ENCODE measurements around the gene EIF4A3.

Gene EIF4A3

DNA sequence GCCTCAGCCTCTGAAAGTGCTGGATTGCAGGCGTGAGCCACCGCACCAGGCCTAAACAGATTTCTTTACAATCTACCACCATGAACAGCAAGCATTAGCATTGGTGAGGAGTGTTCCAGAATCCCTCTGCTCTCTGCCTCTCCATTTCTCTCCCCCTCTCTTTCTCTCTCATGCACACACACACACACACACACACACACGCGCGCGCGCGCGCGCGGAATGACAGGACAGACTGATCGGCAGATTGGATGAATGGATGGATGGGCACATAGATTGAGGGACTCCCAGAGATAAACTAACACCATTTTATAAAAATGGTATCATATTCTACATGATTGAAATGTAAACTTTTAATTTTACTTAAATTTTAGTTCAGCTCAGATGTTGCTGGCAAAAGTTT lies 26.2 kb upstream of the EIF4A3 start:
- TF ChIP-seq, protein P1, sequence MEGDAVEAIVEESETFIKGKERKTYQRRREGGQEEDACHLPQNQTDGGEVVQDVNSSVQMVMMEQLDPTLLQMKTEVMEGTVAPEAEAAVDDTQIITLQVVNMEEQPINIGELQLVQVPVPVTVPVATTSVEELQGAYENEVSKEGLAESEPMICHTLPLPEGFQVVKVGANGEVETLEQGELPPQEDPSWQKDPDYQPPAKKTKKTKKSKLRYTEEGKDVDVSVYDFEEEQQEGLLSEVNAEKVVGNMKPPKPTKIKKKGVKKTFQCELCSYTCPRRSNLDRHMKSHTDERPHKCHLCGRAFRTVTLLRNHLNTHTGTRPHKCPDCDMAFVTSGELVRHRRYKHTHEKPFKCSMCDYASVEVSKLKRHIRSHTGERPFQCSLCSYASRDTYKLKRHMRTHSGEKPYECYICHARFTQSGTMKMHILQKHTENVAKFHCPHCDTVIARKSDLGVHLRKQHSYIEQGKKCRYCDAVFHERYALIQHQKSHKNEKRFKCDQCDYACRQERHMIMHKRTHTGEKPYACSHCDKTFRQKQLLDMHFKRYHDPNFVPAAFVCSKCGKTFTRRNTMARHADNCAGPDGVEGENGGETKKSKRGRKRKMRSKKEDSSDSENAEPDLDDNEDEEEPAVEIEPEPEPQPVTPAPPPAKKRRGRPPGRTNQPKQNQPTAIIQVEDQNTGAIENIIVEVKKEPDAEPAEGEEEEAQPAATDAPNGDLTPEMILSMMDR (IDR thresholded peaks at IDR 0.05; ENCODE audit: insufficient read depth, low read depth, low read length, missing control alignments): no peak
- H3K4me3 ChIP-seq (ENCODE audit: low read depth, low read length): no peak overlapping the region
- no peak for DNase-seq (ENCODE audit: low read depth)

DNA sequence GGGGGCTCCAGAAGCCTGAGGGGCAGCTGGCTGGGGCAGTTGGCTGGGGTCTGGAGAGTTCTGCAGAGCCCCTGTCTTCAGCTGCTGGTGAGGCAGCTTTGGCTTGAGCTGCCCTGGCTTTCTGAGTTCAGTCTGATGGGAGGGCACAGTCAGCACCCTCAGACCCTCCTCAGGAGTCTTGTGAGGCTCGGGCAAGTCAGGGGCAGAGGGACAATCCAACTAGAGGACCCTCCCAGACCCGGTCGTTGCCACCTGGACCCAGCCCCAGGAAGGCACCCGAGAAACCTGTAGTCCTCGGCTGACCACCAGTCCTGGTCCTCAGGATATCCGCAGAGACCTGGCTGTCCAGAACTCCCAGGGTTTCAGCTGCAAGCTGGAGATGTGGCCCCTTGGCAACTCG lies 24.8 kb upstream of the EIF4A3 start:
- DNase-seq (ENCODE audit: low read depth): no peak
- TF ChIP-seq, protein P1 (IDR thresholded peaks at IDR 0.05; ENCODE audit: insufficient read depth, low read depth, low read length, missing control alignments): no peak
- no peak overlapping the region for H3K4me3 ChIP-seq (ENCODE audit: low read depth, low read length)

DNA sequence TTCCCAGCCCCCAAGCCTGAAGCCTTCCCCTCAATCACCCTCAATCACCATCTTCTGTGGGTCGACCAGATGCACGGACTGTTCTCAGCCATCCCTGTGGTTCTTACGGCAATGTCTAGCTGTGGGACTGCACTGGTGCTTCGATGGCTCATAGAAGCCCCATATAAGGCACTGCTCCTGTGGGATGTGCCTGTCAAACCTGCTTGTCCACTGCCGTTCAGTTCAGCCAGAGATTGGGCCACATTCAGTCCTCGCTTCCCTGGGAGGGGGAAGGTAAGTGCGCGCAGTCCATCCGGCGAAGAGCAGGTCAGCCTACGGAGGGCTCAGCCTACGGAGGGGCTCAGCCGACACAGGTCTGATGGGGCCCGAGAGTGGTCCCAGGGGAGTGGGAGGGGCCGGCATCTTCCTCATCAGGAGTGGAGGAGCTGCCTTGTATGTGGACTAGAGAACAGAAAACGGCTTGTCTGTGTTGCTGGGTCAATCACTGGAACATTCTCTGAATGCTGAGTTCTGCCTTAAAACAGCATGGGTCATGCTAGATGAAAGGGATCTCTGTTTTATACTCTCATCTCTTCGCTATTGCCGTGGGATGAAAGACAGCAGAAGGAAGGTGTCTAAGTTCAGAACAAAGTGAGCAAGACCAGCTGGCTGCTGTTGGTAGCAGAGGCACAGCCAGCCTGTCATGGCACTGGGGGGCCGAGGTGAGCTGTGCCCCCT lies 23.0 kb upstream of the EIF4A3 start, which contains the start of gene CARD14:
Gene CARD14, plus strand, starts transcription at position 247 of the 717 bp plus-strand sequence. CDS start 11,409 bp downstream, outside the sequence.
- no peak within 1 kb of the TSS for H3K4me3 ChIP-seq (ENCODE audit: low read depth, low read length)
- TF ChIP-seq, protein P1 (IDR thresholded peaks at IDR 0.05; ENCODE audit: insufficient read depth, low read depth, low read length, missing control alignments): no peak
- DNase-seq (ENCODE audit: low read depth): no peak

DNA sequence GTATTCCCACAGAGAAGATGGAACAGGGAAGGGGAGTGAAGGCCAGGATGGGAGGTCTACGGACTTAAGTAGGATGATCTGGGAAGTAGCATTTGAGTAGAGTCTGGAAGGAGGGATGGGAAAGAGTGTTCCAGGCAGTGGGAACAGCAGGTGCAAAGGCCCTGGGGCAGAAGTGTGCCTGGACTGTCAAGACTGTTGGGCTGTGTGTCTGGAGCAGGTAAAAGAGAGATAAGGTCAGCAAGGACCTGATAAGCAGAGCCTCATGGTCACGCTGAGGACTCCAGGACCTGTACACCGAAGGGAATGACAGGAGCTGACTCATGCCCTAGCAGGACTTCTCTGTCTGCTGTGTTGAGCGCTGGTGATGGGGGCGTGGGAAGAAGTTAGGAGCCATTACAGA lies 22.2 kb upstream of the EIF4A3 start:
- H3K4me3 ChIP-seq (ENCODE audit: low read depth, low read length): no peak overlapping the region
- no peak for DNase-seq (ENCODE audit: low read depth)
- TF ChIP-seq, protein P1 (IDR thresholded peaks at IDR 0.05; ENCODE audit: insufficient read depth, low read depth, low read length, missing control alignments): no peak

DNA sequence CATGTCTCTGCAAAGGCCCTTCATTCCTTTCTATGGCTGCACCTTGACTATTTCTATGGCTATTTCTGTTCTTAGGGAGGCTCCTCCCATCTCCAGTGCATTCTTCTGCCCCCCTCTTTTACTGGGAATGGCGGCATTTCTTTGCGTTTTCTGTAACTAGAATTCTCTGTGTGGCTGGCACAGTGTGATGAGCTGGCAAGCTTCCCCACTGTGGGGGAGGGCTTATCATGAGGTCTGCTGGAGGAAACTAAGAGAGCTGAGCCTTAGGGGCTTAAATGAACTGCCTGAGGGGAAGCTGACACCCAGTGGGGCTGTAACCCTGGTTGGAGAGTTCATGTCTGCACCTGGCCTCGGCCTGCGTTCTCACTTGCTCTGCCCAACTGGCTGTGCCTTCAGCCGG lies 21.4 kb upstream of the EIF4A3 start:
- no peak for DNase-seq (ENCODE audit: low read depth)
- TF ChIP-seq, protein P1 (IDR thresholded peaks at IDR 0.05; ENCODE audit: insufficient read depth, low read depth, low read length, missing control alignments): no peak
- no peak overlapping the region for H3K4me3 ChIP-seq (ENCODE audit: low read depth, low read length)

DNA sequence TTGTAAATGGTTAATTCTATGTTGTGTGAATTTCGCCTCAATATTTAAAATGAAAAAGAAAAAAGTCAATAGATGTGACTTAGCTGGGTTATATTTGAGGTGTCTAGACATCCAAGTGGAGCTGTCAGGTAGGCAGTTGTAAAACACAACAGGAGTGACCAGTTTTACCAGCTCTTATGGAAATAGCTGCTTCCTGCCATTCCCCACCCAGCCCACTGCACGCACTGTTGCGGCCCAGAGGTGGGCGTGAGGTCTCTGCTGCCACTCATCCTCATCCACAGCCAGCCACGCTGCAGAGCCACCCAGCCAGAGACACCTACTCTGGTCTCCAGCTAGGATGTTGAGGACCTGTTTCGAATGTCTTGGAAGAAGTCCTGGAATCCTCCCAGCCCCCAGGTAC lies 19.5 kb upstream of the EIF4A3 start:
- no peak overlapping the region for H3K4me3 ChIP-seq (ENCODE audit: low read depth, low read length)
- no peak for DNase-seq (ENCODE audit: low read depth)
- TF ChIP-seq, protein P1 (IDR thresholded peaks at IDR 0.05; ENCODE audit: insufficient read depth, low read depth, low read length, missing control alignments): no peak

DNA sequence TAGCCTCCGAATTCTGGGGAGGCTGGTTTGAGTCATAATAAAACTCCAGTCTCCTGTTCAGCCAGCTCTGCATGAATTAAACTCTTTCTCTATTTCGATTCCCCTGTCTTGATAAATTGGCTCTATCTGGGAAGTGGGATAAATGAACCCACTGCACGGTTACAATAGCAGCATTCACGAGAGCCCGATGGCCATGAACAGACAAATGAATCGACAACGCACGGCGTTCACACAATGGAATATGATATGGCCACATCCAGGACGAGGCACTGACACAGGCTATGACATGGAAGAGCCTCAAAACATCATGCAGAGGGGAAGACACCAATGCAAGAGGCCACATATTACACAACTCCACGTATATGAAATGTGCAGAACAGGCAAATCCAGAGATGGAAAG lies 17.3 kb upstream of the EIF4A3 start:
- no peak for DNase-seq (ENCODE audit: low read depth)
- no peak overlapping the region for H3K4me3 ChIP-seq (ENCODE audit: low read depth, low read length)
- TF ChIP-seq, protein P1 (IDR thresholded peaks at IDR 0.05; ENCODE audit: insufficient read depth, low read depth, low read length, missing control alignments): no peak
